WERI-Rb-1 (cell line): Measurements from ENCODE around the gene ROCK2.

Experiments
- DNase-seq: peaks from one replicate; pipeline ENCODE4 v3.0.0-alpha.2; 2020
- H3K27ac ChIP-seq: fragments of 250-450 bp; sonication (Bioruptor Pico); 2 replicates; pipeline ENCODE4 v1.5.1; 2020; ENCODE audit warnings: mild to moderate bottlenecking, moderate library complexity
- H3K27me3 ChIP-seq: fragments of 250-450 bp; sonication (Bioruptor Pico); 2 replicates; pipeline ENCODE4 v1.5.1; 2021; ENCODE audit warnings: mild to moderate bottlenecking, low read depth, moderate library complexity; ENCODE audit not compliant: insufficient read depth, severe bottlenecking
- H3K36me3 ChIP-seq: fragments of 250-450 bp; sonication (Bioruptor Pico); 2 replicates; pipeline ENCODE4 v1.5.1; 2020; ENCODE audit warnings: mild to moderate bottlenecking, moderate library complexity
- H3K4me3 ChIP-seq: 2 replicates; pipeline ENCODE4 v1.5.1; 2011; ENCODE audit warnings: low read depth, mild to moderate bottlenecking, control low read depth, low read length
- H3K9me3 ChIP-seq: fragments of 250-450 bp; sonication (Bioruptor Pico); 2 replicates; pipeline ENCODE4 v1.5.1; 2021; ENCODE audit warnings: mild to moderate bottlenecking, moderate library complexity; ENCODE audit not compliant: severe bottlenecking
- TF ChIP-seq, protein P1 (sequence below): IDR thresholded peaks from 2 replicates; pipeline ENCODE4 v1.5.1; 2011; ENCODE audit warnings: low read depth, mild to moderate bottlenecking, control low read depth, inconsistent platforms, low read length

The ROCK2 gene

DNA sequence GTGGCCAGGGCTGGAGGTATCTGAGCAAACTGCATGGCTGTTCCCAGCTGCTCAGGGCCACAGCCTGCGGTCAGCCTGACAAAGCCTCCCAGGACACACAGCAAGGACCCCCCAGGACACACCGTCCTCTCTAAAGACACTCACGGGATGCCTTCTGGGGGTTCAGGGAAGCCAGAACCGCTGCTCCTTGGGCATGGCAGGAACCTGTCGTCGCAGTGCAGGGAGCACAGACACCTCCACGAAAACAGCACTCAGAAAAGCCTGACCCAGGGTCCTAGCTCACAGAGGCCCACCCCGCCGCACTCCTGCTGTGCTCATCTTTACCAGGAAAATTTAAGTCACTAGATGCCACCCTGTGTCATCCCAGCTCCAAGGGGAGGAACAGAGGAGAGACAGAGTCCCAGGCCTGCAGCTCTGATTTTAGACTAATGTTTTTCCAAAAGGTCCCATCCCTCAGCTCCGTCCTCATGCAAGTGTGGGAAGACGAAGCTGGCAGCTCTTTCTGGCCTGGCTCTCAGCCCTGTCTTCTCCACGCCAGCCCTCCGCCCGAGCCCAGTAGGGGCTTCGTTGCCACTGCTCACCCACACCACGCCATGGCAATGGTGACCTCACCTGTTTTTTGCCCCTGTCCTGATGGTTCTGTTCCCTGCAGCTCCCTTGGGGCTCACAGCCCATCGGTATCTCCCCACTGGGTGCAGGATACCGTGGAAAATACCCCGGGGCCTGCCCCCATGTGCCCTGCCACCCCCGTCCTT lies 213.1 kb downstream of the ROCK2 start:
- no peaks in the 10 kb centered on the region for H3K36me3 ChIP-seq
- H3K27ac ChIP-seq, result no peak overlapping the region
- H3K4me3 ChIP-seq, result no peak overlapping the region
- H3K27me3 ChIP-seq, result no peaks in the 10 kb centered on the region
- TF ChIP-seq, protein P1, sequence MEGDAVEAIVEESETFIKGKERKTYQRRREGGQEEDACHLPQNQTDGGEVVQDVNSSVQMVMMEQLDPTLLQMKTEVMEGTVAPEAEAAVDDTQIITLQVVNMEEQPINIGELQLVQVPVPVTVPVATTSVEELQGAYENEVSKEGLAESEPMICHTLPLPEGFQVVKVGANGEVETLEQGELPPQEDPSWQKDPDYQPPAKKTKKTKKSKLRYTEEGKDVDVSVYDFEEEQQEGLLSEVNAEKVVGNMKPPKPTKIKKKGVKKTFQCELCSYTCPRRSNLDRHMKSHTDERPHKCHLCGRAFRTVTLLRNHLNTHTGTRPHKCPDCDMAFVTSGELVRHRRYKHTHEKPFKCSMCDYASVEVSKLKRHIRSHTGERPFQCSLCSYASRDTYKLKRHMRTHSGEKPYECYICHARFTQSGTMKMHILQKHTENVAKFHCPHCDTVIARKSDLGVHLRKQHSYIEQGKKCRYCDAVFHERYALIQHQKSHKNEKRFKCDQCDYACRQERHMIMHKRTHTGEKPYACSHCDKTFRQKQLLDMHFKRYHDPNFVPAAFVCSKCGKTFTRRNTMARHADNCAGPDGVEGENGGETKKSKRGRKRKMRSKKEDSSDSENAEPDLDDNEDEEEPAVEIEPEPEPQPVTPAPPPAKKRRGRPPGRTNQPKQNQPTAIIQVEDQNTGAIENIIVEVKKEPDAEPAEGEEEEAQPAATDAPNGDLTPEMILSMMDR, result no peak
- H3K9me3 ChIP-seq, result no peaks in the 10 kb centered on the region
- no peak for DNase-seq
